GM18511 (cell line): ENCODE data around the gene FAM204A.

Experiments used
- ATAC-seq: cut with Tn5 transposase; IDR thresholded peaks from one replicate; pipeline ENCODE4 v1.9.1; 2021; ENCODE audit warnings: mild to moderate bottlenecking, moderate library complexity; ENCODE audit not compliant: unreplicated experiment

Gene FAM204A

GRCh38 chr10:118286051-118286838, 55.9 kb downstream of the FAM204A start:
- ATAC-seq: no peak

- ATAC-seq: no peak
These were observed 59.5 kb downstream of the FAM204A start for GRCh38 chr10:118282670-118283069.

GRCh38 chr10:118278649-118279048, 63.5 kb downstream of the FAM204A start:
- ATAC-seq: no peak

- no peak for ATAC-seq
These were observed 64.3 kb downstream of the FAM204A start for GRCh38 chr10:118277871-118278270.

- no peak for ATAC-seq
These were observed 65.4 kb downstream of the FAM204A start for GRCh38 chr10:118276727-118277126.

- ATAC-seq: no peak
These were observed 65.9 kb downstream of the FAM204A start for GRCh38 chr10:118276204-118276603.

- no peak for ATAC-seq
These were observed 68.5 kb downstream of the FAM204A start for GRCh38 chr10:118273662-118274061.

- no peak for ATAC-seq
These were observed 69.4 kb downstream of the FAM204A start for GRCh38 chr10:118272767-118273166.

- no peak for ATAC-seq
These were observed 69.9 kb downstream of the FAM204A start for GRCh38 chr10:118272149-118272721.

GRCh38 chr10:118271671-118272070, 70.5 kb downstream of the FAM204A start:
- ATAC-seq: no peak

GRCh38 chr10:118266098-118266748, 75.9 kb downstream of the FAM204A start:
- ATAC-seq: no peak

- ATAC-seq: no peak
These were observed 77.2 kb downstream of the FAM204A start for GRCh38 chr10:118264838-118265470.

- ATAC-seq: no peak
These were observed 77.9 kb downstream of the FAM204A start for GRCh38 chr10:118264252-118264651.

- no peak for ATAC-seq
These were observed 79.6 kb downstream of the FAM204A start for GRCh38 chr10:118262538-118262937.

GRCh38 chr10:118259288-118259906, 82.7 kb downstream of the FAM204A start:
- ATAC-seq: peak; percentile 76

- no peak for ATAC-seq
These were observed 83.8 kb downstream of the FAM204A start for GRCh38 chr10:118258285-118258684.

GRCh38 chr10:118256825-118257570, 85.1 kb downstream of the FAM204A start:
- ATAC-seq: no peak

- no peak for ATAC-seq
These were observed 85.9 kb downstream of the FAM204A start for GRCh38 chr10:118256209-118256608.

GRCh38 chr10:118255355-118255754, 86.8 kb downstream of the FAM204A start:
- no peak for ATAC-seq

GRCh38 chr10:118254654-118255053, 87.5 kb downstream of the FAM204A start:
- ATAC-seq: no peak
